GM23338 (cell line): ENCODE results near the gene FGGY. TPM values are rescaled to one million over a fixed set of nuclear protein-coding genes. Genes with fewer than 3 reads are reported as not detected.
A peak's percentile ranks its signal among the peaks of the same experiment; 100 is the strongest.

Experiments used
- ATAC-seq: fragments of 200-7000 bp; cut with Tn5 transposase; 3 replicates; pipeline ENCODE4 v1.9.1; 2020
- DNase-seq: peaks from one replicate; pipeline ENCODE4 v3.0.0-alpha.2; 2015; ENCODE audit warnings: low spot score
- H2AFZ ChIP-seq: fragments of 200-600 bp; sonication (generic); 2 replicates; pipeline ENCODE4 v1.8.0; 2016; ENCODE audit warnings: antibody characterized with exemption, mild to moderate bottlenecking, moderate library complexity
- H3F3A ChIP-seq: fragments of 200-600 bp; sonication (generic); replicated peaks from 2 replicates; pipeline ENCODE4 v1.8.0; 2017; ENCODE audit warnings: antibody characterized with exemption, mixed run types, low read depth
- H3K27ac ChIP-seq: fragments of 200-600 bp; sonication (generic); 2 replicates; pipeline ENCODE4 v1.6.1; 2016; ENCODE audit warnings: low read depth
- H3K27me3 ChIP-seq: fragments of 200-600 bp; sonication (generic); 2 replicates; pipeline ENCODE4 v1.8.0; 2016; ENCODE audit warnings: mild to moderate bottlenecking, mixed run types, moderate library complexity; ENCODE audit not compliant: insufficient read depth
- H3K36me3 ChIP-seq: fragments of 200-600 bp; sonication (generic); 2 replicates; pipeline ENCODE4 v1.8.0; 2016; ENCODE audit warnings: mild to moderate bottlenecking; ENCODE audit not compliant: insufficient read depth
- H3K4me1 ChIP-seq: fragments of 200-600 bp; sonication (generic); 2 replicates; pipeline ENCODE4 v1.8.0; 2016; ENCODE audit warnings: mild to moderate bottlenecking, moderate library complexity; ENCODE audit not compliant: insufficient read depth
- H3K4me2 ChIP-seq: fragments of 200-600 bp; sonication (generic); 2 replicates; pipeline ENCODE4 v1.7.1; 2017; ENCODE audit warnings: mixed run types
- H3K4me3 ChIP-seq: fragments of 200-600 bp; sonication (generic); 2 replicates; pipeline ENCODE4 v1.6.1; 2016; ENCODE audit warnings: mixed run types
- H3K79me2 ChIP-seq: fragments of 200-600 bp; sonication (generic); replicated peaks from 2 replicates; pipeline ENCODE4 v1.8.0; 2017; ENCODE audit warnings: mild to moderate bottlenecking; ENCODE audit not compliant: insufficient read depth
- H3K9me2 ChIP-seq: fragments of 200-600 bp; sonication (generic); 2 replicates; pipeline ENCODE4 v1.8.0; 2017; ENCODE audit not compliant: insufficient read depth
- H4K20me1 ChIP-seq: fragments of 200-600 bp; sonication (generic); replicated peaks from 2 replicates; pipeline ENCODE4 v1.8.0; 2017; ENCODE audit warnings: mild to moderate bottlenecking; ENCODE audit not compliant: insufficient read depth
- H3K27ac Mint-ChIP-seq: 2 replicates; pipeline ENCODE4 v1.8.0; 2020; ENCODE audit warnings: inconsistent platforms, mild to moderate bottlenecking, moderate library complexity, mixed read lengths
- H3K27me3 Mint-ChIP-seq: 3 replicates; pipeline ENCODE4 v1.8.0; 2022; ENCODE audit warnings: low read depth, mild to moderate bottlenecking, moderate library complexity, mixed read lengths, inconsistent platforms; ENCODE audit not compliant: insufficient read depth, poor library complexity
- H3K36me3 Mint-ChIP-seq: 3 replicates; pipeline ENCODE4 v1.8.0; 2021; ENCODE audit warnings: low read depth, mild to moderate bottlenecking, inconsistent platforms, moderate library complexity, mixed read lengths
- H3K4me1 Mint-ChIP-seq: 3 replicates; pipeline ENCODE4 v1.8.0; 2020; ENCODE audit warnings: mild to moderate bottlenecking, inconsistent platforms, mixed read lengths
- H3K4me3 Mint-ChIP-seq: 3 replicates; pipeline ENCODE4 v1.8.0; 2021; ENCODE audit warnings: moderate library complexity, mild to moderate bottlenecking, inconsistent platforms, mixed read lengths
- H3K9me3 Mint-ChIP-seq: 3 replicates; pipeline ENCODE4 v1.8.0; 2020; ENCODE audit warnings: moderate library complexity, mild to moderate bottlenecking, inconsistent platforms, mixed read lengths
- CREB1 ChIP-seq: fragments of 250-450 bp; sonication (Bioruptor Pico); IDR thresholded peaks from 2 replicates; pipeline ENCODE4 v1.5.0; 2020; ENCODE audit warnings: low read depth, mild to moderate bottlenecking, moderate library complexity
- CTCF ChIP-seq, 2 experiments: fragments of 200-600 bp in 1 of 2; sonication (generic) in 1 of 2; conservative IDR thresholded peaks; 2 replicates each; pipeline versions ENCODE4 v1.5.1 to v1.6.1; 2016 to 2017; ENCODE audit warnings: antibody characterized with exemption in 2 of 2, low read depth in 2 of 2, mild to moderate bottlenecking in 2 of 2, moderate library complexity in 1 of 2
- ETS1 ChIP-seq: IDR thresholded peaks from 2 replicates; pipeline ENCODE4 v1.6.1; 2016; ENCODE audit warnings: antibody characterized with exemption
- EZH2 ChIP-seq: fragments of 200-600 bp; sonication (generic); IDR thresholded peaks from one replicate; pipeline ENCODE4 v1.8.0; 2017; ENCODE audit warnings: antibody characterized with exemption, mild to moderate bottlenecking, low read depth; ENCODE audit not compliant: unreplicated experiment
- EZH2phosphoT487 ChIP-seq: fragments of 200-600 bp; sonication (generic); IDR thresholded peaks from one replicate; pipeline ENCODE4 v1.8.1; 2018; ENCODE audit warnings: antibody characterized with exemption; ENCODE audit not compliant: unreplicated experiment
- JUNB ChIP-seq: IDR thresholded peaks from one replicate; pipeline ENCODE4 v1.6.1; 2016; ENCODE audit warnings: antibody characterized with exemption; ENCODE audit not compliant: unreplicated experiment
- NANOG ChIP-seq: IDR thresholded peaks from 2 replicates; pipeline ENCODE4 v1.6.1; 2016; ENCODE audit warnings: antibody characterized with exemption, borderline replicate concordance
- POLR2AphosphoS5 ChIP-seq: IDR thresholded peaks from 2 replicates; pipeline ENCODE4 v1.6.1; 2016; ENCODE audit warnings: antibody characterized with exemption, low read depth
- REST ChIP-seq: IDR thresholded peaks from one replicate; pipeline ENCODE4 v1.6.1; 2018; ENCODE audit warnings: antibody characterized with exemption; ENCODE audit not compliant: unreplicated experiment
- STAT1 ChIP-seq: IDR thresholded peaks from one replicate; pipeline ENCODE4 v1.6.1; 2016; ENCODE audit warnings: antibody characterized with exemption; ENCODE audit not compliant: unreplicated experiment
- ZNF114 ChIP-seq: fragments of 250-450 bp; sonication (Bioruptor Pico); IDR thresholded peaks from 2 replicates; pipeline ENCODE4 v1.5.0; 2020; ENCODE audit warnings: mild to moderate bottlenecking, moderate library complexity
- ZNF331 ChIP-seq: fragments of 250-450 bp; sonication (Bioruptor Pico); IDR thresholded peaks from 2 replicates; pipeline ENCODE4 v1.5.0; 2020; ENCODE audit warnings: low read depth, mild to moderate bottlenecking, moderate library complexity
- ZNF462 ChIP-seq: fragments of 250-450 bp; sonication (Bioruptor Pico); IDR thresholded peaks from 2 replicates; pipeline ENCODE4 v1.5.0; 2020; ENCODE audit warnings: mild to moderate bottlenecking, moderate library complexity
- polyA plus RNA-seq: library from polyadenylated mRNA; unstranded; fragments of >200 nt; fragmentation: Nextera tagmentation; extraction: Ambion mirVana; gene quantifications from 2 replicates; pipeline ENCODE4 v1.2.1, GENCODE V29; 2016
- total RNA-seq: library from RNA; depleted of rRNA; stranded (reverse); fragments of >200 nt; shearing (Covaris generic); gene quantifications from 2 replicates; pipeline ENCODE4 v1.2.3, GENCODE V29; 2014

FGGY gene
- total and polyA plus RNA-seq, 2 experiments from 2014 or later: 10.9 to 21.4 TPM

GRCh38 chr1:59697150-59697800, 400.4 kb downstream of the FGGY start:
- no peaks in the 10 kb centered on the region for H3K79me2 ChIP-seq
- peaks cover 25% of the 10 kb centered on the region for H3K4me1 Mint-ChIP-seq
- no peaks in the 10 kb centered on the region for H3F3A ChIP-seq
- DNase-seq: no peak
- H3K27ac Mint-ChIP-seq: no peak overlapping the region
- H3K36me3 Mint-ChIP-seq: peaks cover 2% of the 10 kb centered on the region; the same call in 1 of the 3 replicates
- H2AFZ ChIP-seq: 0 out of 2 replicates have a peak overlapping the region, but pooled peaks have one; percentile 38
- peaks cover 2% of the 10 kb centered on the region for H3K27me3 Mint-ChIP-seq
- H3K4me2 ChIP-seq: no peak overlapping the region
- H3K4me3 Mint-ChIP-seq: no peak overlapping the region
- peaks cover 18% of the 10 kb centered on the region for H3K4me1 ChIP-seq
- H3K36me3 ChIP-seq: no peaks in the 10 kb centered on the region
- H3K4me3 ChIP-seq: no peak overlapping the region
- no peak for ATAC-seq
- no peaks in the 10 kb centered on the region for H3K9me2 ChIP-seq
- no peaks in the 10 kb centered on the region for H4K20me1 ChIP-seq
- H3K27me3 ChIP-seq: no peaks in the 10 kb centered on the region
- peaks cover 3% of the 10 kb centered on the region; the same call in 2 of the 3 replicates for H3K9me3 Mint-ChIP-seq
- no peak for TF ChIP-seq JUNB
- no peak for TF ChIP-seq ETS1
- no peak for TF ChIP-seq EZH2phosphoT487
- no peak for TF ChIP-seq POLR2AphosphoS5
- no peak for TF ChIP-seq NANOG
- TF ChIP-seq ZNF114: no peak
- no peak for TF ChIP-seq CREB1 (CRISPR knock-in tag)
- TF ChIP-seq ZNF462 (CRISPR knock-in tag): no peak
- no peak for TF ChIP-seq CTCF (conservative IDR thresholded peaks at IDR 0.05; ENCODE audit: low read depth in 2 of 2)
- no peak for TF ChIP-seq EZH2
- TF ChIP-seq REST: no peak
- no peak for TF ChIP-seq STAT1
- TF ChIP-seq ZNF331 (CRISPR knock-in tag): no peak
- H3K27ac ChIP-seq: no peak overlapping the region
